K562 (cell line): ENCODE data around the gene B2M. TPM values are rescaled to one million over a fixed set of nuclear protein-coding genes. Genes with fewer than 3 reads are reported as not detected.
A peak's percentile ranks its signal among the peaks of the same experiment; 100 is the strongest.

ENCODE experiments used
- ARID3A ChIP-seq: IDR thresholded peaks from 2 replicates; pipeline ENCODE4 v1.6.1; 2012; ENCODE audit warnings: low read depth, low read length, improper control_type of control experiment, borderline replicate concordance
- CCAR2 ChIP-seq: fragments of 200-400 bp; formaldehyde crosslinking; IDR thresholded peaks from 2 replicates; pipeline ENCODE4 v1.6.1; 2017; ENCODE audit warnings: mild to moderate bottlenecking, low read depth, low read length
- CHD2 ChIP-seq: IDR thresholded peaks from 2 replicates; pipeline ENCODE4 v1.6.1; 2011; ENCODE audit warnings: low read depth, low read length
- CREBBP ChIP-seq: IDR thresholded peaks from one replicate; pipeline ENCODE4 v1.6.1; 2012; ENCODE audit warnings: low read depth, mild to moderate bottlenecking, control low read depth, inconsistent platforms, low read length
- CREM ChIP-seq: IDR thresholded peaks from 2 replicates; pipeline ENCODE4 v1.6.1; 2014; ENCODE audit warnings: antibody characterized with exemption, low read depth
- E2F8 ChIP-seq: fragments of 450-650 bp; IDR thresholded peaks from 2 replicates; pipeline ENCODE4 v1.7.1; 2018; ENCODE audit warnings: mild to moderate bottlenecking, low read depth; ENCODE audit not compliant: partially characterized antibody
- ETV6 ChIP-seq, 3 experiments: fragments of 150-350 bp in 1 of 3; sonication (generic) in 1 of 3; formaldehyde crosslinking in 1 of 3; IDR thresholded peaks; 2 replicates each; pipeline versions ENCODE4 v1.6.1 to v1.8.0; 2014 to 2022; ENCODE audit warnings: borderline replicate concordance in 2 of 3, low read depth in 2 of 3, antibody characterized with exemption in 1 of 3, low read length in 1 of 3, mild to moderate bottlenecking in 1 of 3, missing genetic modification reagents in 1 of 3
- FOXA3 ChIP-seq, 2 experiments: fragments of 450-650 bp in 1 of 2; sonication (generic) in 1 of 2; formaldehyde crosslinking; IDR thresholded peaks in 1 of 2; conservative IDR thresholded peaks in 1 of 2; 2 replicates each; pipeline versions ENCODE4 v1.4.0 to v1.8.0; 2020 to 2022; ENCODE audit warnings: mild to moderate bottlenecking in 2 of 2, missing genetic modification reagents in 1 of 2
- KHSRP ChIP-seq: fragments of 450-650 bp; IDR thresholded peaks from 2 replicates; pipeline ENCODE4 v1.6.1; 2017
- NCOA6 ChIP-seq: fragments of 450-650 bp; IDR thresholded peaks from 2 replicates; pipeline ENCODE4 v1.6.1; 2017; ENCODE audit warnings: mild to moderate bottlenecking
- NFRKB ChIP-seq: fragments of 450-650 bp; IDR thresholded peaks from 2 replicates; pipeline ENCODE4 v1.6.1; 2016; ENCODE audit warnings: low read depth
- OTX1 ChIP-seq: fragments of 450-650 bp; formaldehyde crosslinking; IDR thresholded peaks from 2 replicates; pipeline ENCODE4 v1.4.0; 2022; ENCODE audit warnings: mild to moderate bottlenecking
- POLR2AphosphoS5 ChIP-seq: IDR thresholded peaks from 2 replicates; pipeline ENCODE4 v1.6.1; 2011; ENCODE audit warnings: mild to moderate bottlenecking, low read depth, low read length, moderate library complexity; ENCODE audit not compliant: control insufficient read depth, insufficient read depth
- POLR2G ChIP-seq: fragments of 200-400 bp; formaldehyde crosslinking; IDR thresholded peaks from 2 replicates; pipeline ENCODE4 v1.6.1; 2017; ENCODE audit warnings: low read depth, mild to moderate bottlenecking, antibody characterized with exemption, low read length, moderate library complexity
- SOX6 ChIP-seq: fragments of 450-650 bp; IDR thresholded peaks from 2 replicates; pipeline ENCODE4 v1.6.1; 2014; ENCODE audit warnings: mild to moderate bottlenecking
- XRCC4 ChIP-seq: IDR thresholded peaks from one replicate; pipeline ENCODE4 v1.6.1; 2011; ENCODE audit not compliant: insufficient read depth, insufficient read length; ENCODE audit errors: extremely low read depth
- ZNF445 ChIP-seq: fragments of 250-450 bp; sonication (Bioruptor Pico); IDR thresholded peaks from 2 replicates; pipeline ENCODE4 v1.4.0; 2020; ENCODE audit warnings: low read depth, mild to moderate bottlenecking, moderate library complexity
- ZNF511 ChIP-seq: sonication (generic); formaldehyde crosslinking; IDR thresholded peaks from 2 replicates; pipeline ENCODE4 v1.8.0; 2022; ENCODE audit warnings: mild to moderate bottlenecking, missing genetic modification reagents
- ZNF830 ChIP-seq: fragments of 250-450 bp; sonication (Bioruptor Pico); IDR thresholded peaks from 2 replicates; pipeline ENCODE4 v1.5.0; 2021; ENCODE audit warnings: mild to moderate bottlenecking
- polyA plus RNA-seq, 8 experiments: library from polyadenylated mRNA; depleted of rRNA in 4 of 8; stranded (reverse) in 5 of 8; unstranded in 3 of 8; fragments of >200 nt; fragmentation: Nextera tagmentation in 2 of 8; fragmentation: Illumina TruSeq in 1 of 8; extraction: Ambion mirVana in 2 of 8; extraction: Trizol in 1 of 8; gene quantifications; 2 replicates each; pipeline versions ENCODE4 v1.2.1 to v1.2.3, GENCODE V29; 2011 to 2014; ENCODE audit warnings: inconsistent platforms in 1 of 8, missing spikeins in 1 of 8
- total RNA-seq, 7 experiments: library from RNA; depleted of rRNA in 6 of 7; stranded (reverse); fragments of >200 nt in 6 of 7; fragmentation: Illumina TruSeq in 2 of 7; extraction: Trizol in 2 of 7; gene quantifications; 2 replicates each; pipeline versions ENCODE4 v1.2.1 to v1.2.3, GENCODE V29; 2011 to 2021; ENCODE audit warnings: low replicate concordance in 1 of 7

The B2M gene
- total and polyA plus RNA-seq, 9 of the 15 experiments (the other 6 are each of a cell fraction or from before 2014, with no cell fraction given), result 460 to 3,138 (median 1,032) TPM

- TF ChIP-seq E2F8 (no peak), FOXA3 (CRISPR knock-in tag; conservative IDR thresholded peaks at IDR 0.05 in 1 of 2, IDR thresholded peaks at IDR 0.05 in 1 of 2) (0 out of 4 replicates have a peak, but pooled peaks of 1 of the 2 experiments have one; percentile 49), CREM (peak; percentile 92), POLR2G (peak; percentile 80), ARID3A (peak; percentile 85), POLR2AphosphoS5 (no peak), ZNF511 (CRISPR knock-in tag) (no peak), XRCC4 (no peak), ZNF830 (CRISPR knock-in tag) (no peak), NFRKB (peak; percentile 49; the same call in 1 of the 2 replicates), OTX1 (CRISPR knock-in tag) (no peak), ZNF445 (CRISPR knock-in tag) (no peak), ETV6 (IDR thresholded peaks at IDR 0.05; ENCODE audit: borderline replicate concordance in 1 of 2, low read depth in 2 of 2, low read length in 1 of 2) (peak in 1 of 2 experiments; percentile 90; a peak in 2 of 4 replicates), ETV6 (CRISPR knock-in tag; IDR thresholded peaks at IDR 0.05; ENCODE audit: borderline replicate concordance) (no peak), CHD2 (no peak), SOX6 (peak; percentile 84), CCAR2 (no peak), KHSRP (no peak), NCOA6 (no peak), CREBBP (no peak)
These were observed 17.5 kb downstream of the B2M start (continued) for GRCh38 chr15:44728576-44729407.
